Measurements from ENCODE around the gene PTMS.

DNA sequence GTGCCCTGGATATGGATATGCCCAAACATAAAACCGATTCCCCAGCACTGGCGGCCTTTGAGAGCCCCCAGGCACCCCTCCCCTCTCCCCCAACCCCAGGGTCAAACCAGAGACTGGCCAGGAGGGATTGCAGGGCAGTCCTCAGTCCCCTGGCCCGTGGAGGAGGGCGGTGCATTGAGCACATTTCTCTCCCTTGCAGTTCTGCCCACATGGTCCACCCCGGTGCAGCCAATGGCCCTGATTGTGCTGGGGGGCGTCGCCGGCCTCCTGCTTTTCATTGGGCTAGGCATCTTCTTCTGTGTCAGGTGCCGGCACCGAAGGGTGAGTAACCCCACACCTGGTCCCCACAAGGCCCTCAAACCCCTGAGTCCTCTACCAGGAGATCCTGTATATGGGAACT lies 52.1 kb downstream of the PTMS start:
- TF ChIP-seq TCF4 (CRISPR knock-in tag; IDR thresholded peaks at IDR 0.05; ENCODE audit: borderline replicate concordance): no peak
- TF ChIP-seq TOX (CRISPR knock-in tag; IDR thresholded peaks at IDR 0.05; ENCODE audit: borderline replicate concordance): no peak
- TF ChIP-seq ARNTL (CRISPR knock-in tag; IDR thresholded peaks at IDR 0.05; ENCODE audit: borderline replicate concordance, low read depth): no peak
- no peak for TF ChIP-seq ZNF70 (CRISPR knock-in tag; IDR thresholded peaks at IDR 0.05)
- no peak for TF ChIP-seq ZFP3 (CRISPR knock-in tag; IDR thresholded peaks at IDR 0.05)
- TF ChIP-seq ZNF565 (CRISPR knock-in tag; conservative IDR thresholded peaks at IDR 0.05; ENCODE audit: low read depth): no peak
- TF ChIP-seq SNAI2 (CRISPR knock-in tag; IDR thresholded peaks at IDR 0.05): no peak
- TF ChIP-seq CSDC2 (CRISPR knock-in tag; IDR thresholded peaks at IDR 0.05): no peak
- no peak for TF ChIP-seq PATZ1 (CRISPR knock-in tag; IDR thresholded peaks at IDR 0.05; ENCODE audit: borderline replicate concordance)
- no peak for TF ChIP-seq ZFP30 (CRISPR knock-in tag; IDR thresholded peaks at IDR 0.05)
- no peak for TF ChIP-seq RARB (CRISPR knock-in tag; IDR thresholded peaks at IDR 0.05)
- no peak for TF ChIP-seq GLIS3 (CRISPR knock-in tag; IDR thresholded peaks at IDR 0.05)

Data from SK-N-SH treated with all-trans-retinoic acid at 6 μM for 48 hours (cell line).